GM19463 (cell line): ENCODE measurements around the gene AFF3.
"Not testable (repeated sequence)": the region's sequence is repeated elsewhere in the genome, so short reads cannot be mapped to it uniquely, and the experiment has no call there.

ENCODE experiments used
- ATAC-seq: cut with Tn5 transposase; IDR thresholded peaks from one replicate; pipeline ENCODE4 v1.9.1; 2021; ENCODE audit warnings: mild to moderate bottlenecking, moderate library complexity; ENCODE audit not compliant: unreplicated experiment

The AFF3 gene

DNA sequence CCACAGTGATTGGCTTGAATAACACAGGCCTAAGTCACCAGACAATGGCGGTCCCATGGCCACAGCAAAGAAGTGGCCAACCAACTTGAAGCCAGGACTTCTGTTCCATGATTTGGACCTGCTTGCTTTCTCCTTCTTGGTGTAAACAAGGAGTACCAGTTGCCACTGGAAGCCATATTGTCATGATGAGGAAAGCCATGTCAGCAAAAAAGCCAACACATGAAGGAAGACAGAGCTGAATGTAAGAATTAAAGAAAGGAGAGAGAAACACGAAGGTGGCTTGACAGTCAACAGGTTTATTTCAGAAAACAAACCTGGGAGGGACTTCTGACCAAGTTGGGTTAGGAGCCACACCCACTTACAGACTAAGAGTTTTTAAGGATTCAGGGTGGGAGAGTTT, 620.2 kb downstream of the AFF3 start:
- no peak for ATAC-seq

DNA sequence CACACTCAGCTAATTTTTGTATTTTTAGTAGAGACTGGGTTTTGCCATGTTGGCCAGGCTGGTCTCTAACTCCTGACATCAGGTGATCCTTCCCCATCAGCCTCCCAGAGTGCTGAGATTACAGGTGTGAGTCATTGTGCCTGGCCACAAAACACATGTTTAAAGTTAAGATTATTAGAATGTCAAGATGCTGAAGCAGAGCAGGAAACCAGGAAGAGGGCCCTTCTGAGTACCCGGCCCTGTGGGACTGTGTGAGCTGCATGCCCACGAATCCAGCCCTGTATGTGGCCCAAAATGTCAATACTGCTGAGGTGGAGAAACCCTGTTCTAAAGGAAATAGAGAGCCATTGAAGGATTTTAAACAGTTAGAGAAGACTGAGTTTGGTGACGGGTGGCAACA, 621.6 kb downstream of the AFF3 start:
- ATAC-seq = no peak

GRCh38 chr2:99520195-99520594, 622.2 kb downstream of the AFF3 start:
- ATAC-seq = no peak

- no peak for ATAC-seq
Measured at GRCh38 chr2:99514357-99514756, 628.0 kb downstream of the AFF3 start.

DNA sequence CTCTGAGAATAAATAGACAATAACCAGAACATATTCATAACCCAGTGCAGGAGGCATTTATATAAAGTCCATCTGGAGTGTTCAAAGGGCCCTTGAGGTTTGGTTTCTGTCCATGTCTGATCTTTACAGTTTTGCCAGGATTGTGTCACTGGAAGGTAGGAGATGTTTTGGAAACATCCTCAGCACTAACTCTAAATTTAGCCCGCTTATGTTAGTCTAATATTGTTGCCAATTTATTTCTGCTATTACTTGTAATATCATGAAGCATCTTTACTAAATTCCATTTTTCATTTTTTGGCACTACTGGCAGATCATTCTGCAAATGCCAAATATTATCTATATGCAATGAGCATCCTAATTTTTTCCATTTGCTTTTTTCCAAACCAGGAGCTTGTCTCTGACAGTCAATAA, 630.2 kb downstream of the AFF3 start:
- no peak for ATAC-seq

GRCh38 chr2:99509387-99509786, 633.0 kb downstream of the AFF3 start:
- no peak for ATAC-seq

DNA sequence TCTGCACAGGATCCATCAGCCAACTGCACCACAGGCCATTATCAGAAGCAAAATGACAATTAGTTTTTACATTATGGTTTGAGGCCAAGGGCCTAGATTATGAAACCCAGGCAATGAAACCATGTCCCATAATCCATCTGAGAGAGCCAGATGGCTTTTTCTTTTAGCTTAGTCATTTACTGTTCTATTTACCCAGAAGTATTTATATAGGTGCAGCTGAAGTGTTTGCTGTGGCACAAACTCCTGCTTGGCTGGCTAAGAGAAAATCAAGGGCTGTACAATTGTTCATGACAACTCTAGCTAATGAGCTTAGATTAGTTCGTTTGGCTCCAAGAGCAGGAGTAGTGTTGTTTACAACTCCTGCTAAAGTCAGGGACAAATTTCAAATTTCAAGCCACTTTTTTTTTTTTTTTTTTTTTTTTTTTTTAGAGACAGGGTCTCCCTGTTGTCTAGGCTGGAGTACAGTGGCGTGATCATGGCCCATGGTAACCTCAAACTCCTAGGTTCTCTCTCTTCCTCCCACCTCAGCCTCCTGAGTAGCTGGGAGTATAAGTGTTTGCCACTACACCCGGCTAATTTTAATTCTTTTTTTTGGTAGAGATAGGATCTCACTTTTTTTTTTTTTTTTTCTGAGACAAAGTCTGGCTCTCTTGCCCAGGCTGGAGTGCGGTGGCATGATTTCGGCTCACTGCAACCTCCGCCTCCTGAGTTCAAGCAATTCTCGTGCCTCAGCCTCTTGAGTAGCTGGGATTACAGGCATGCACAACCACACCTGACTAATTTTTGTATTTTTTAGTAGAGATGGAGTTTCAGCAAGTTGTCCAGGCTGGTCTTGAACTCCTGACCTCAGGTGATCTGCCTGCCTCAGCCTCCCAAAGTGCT, 634.2 kb downstream of the AFF3 start:
- no peak for ATAC-seq

- no peak for ATAC-seq
Measured at GRCh38 chr2:99504844-99505584, 637.4 kb downstream of the AFF3 start.

DNA sequence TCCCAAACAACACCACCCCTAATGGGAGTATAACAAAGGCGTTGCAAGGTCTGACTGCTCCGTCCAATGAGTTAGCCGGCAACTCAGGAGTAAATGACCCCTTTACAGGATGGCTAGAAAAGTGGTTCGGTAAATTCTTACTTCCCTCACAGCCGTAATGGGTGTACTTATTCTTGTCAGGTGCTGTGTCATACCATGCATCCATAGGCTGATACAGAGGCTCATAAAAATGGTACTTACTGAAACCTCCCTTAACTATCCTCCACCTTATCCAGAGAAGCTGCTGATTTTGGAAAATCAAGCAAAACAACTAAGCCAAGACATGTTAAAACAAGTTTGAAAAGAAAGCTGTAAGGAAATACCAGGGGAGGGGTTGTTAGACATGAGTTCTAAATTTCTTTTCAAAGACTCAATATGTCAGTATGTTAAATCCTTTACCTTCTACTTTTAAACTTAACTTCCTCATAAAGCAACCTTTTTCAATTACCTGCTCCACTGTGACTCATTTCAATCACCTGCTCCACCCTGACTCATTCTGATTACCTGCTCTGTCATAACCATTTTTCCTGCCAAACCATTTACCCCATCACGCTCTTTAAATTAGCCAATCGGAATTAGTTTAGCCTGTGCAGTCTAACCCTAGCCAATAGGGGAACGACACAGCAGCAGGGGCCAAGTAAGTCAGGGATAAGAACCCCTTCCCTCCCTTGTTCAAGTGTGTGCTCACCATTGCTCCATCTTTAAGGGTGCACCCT, 638.6 kb downstream of the AFF3 start:
- ATAC-seq = not testable (repeated sequence)

DNA sequence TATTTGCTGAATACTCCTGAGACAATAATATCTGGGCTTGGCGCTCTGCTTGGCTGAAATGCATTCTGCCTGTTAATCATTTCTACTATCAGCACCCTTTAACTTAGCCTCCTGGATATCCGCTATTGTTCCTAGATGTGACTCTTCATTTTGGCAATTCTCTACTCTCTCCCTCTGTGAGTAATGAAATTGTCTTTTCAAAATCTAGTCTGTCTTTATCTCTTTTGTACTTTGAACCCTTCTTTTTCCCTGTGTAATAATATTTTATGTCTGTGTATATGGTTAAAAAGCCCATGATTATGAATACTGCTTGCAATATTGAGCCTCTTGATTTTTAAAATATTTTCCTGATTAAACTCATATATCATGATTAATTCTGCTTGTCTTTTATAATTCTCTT, 646.4 kb downstream of the AFF3 start:
- ATAC-seq = no peak
